Lower lobe of right lung (tissue), 2 donors: ENCODE results near the gene MIDN. TPM values are rescaled to one million over a fixed set of nuclear protein-coding genes. Genes with fewer than 3 reads are reported as not detected.
A peak's percentile ranks its signal among the peaks of the same experiment; 100 is the strongest.

Experiments used
- ATAC-seq, 2 donors: fragments of 200-7000 bp; cut with Tn5 transposase; one replicate each; pipeline ENCODE4 v1.9.1; 2020 to 2022; ENCODE audit warnings: mild to moderate bottlenecking in 2 of 2, moderate library complexity in 2 of 2
- DNase-seq: peaks from one replicate; pipeline ENCODE4 v3.0.0-alpha.2; 2020
- H3K27ac ChIP-seq: fragments of 200-600 bp; one replicate; pipeline ENCODE4 v1.8.0; 2022
- H3K27me3 ChIP-seq: fragments of 200-600 bp; one replicate; pipeline ENCODE4 v1.8.0; 2022; ENCODE audit warnings: low read depth
- H3K36me3 ChIP-seq: fragments of 200-600 bp; one replicate; pipeline ENCODE4 v1.8.0; 2022; ENCODE audit warnings: mild to moderate bottlenecking
- H3K4me1 ChIP-seq: fragments of 200-600 bp; one replicate; pipeline ENCODE4 v1.8.0; 2022
- H3K4me3 ChIP-seq: fragments of 200-600 bp; one replicate; pipeline ENCODE4 v1.8.0; 2022; ENCODE audit warnings: mild to moderate bottlenecking
- H3K9me3 ChIP-seq: fragments of 200-600 bp; one replicate; pipeline ENCODE4 v1.8.0; 2022
- intact Hi-C: fragments of 100-400 bp; cut with DNase I; formaldehyde crosslinking; loops from one replicate; pipeline ENCODE4 v1.11.0; 2022
- total RNA-seq: library from RNA; stranded (reverse); fragmentation: NEBNext Ultra II Directional; extraction: Animal tissue kit (Norgen Biotek cat#: 25700); gene quantifications from one replicate; pipeline ENCODE4 v1.2.1, GENCODE V29; 2021
- TF ChIP-seq, protein P1 (sequence below): fragments of 200-600 bp; IDR thresholded peaks from one replicate; pipeline ENCODE4 v1.8.0; 2022; ENCODE audit warnings: antibody characterized with exemption, mild to moderate bottlenecking
- donor health status: DM: no; HTN: yes; CAD: no; lungs with severe emphysema.

The MIDN gene
- total RNA-seq, 1 donor from 2014 or later: 76.3 TPM

GRCh38 chr19:1219786-1220476 lies 28.5 kb upstream of the MIDN start:
- intact Hi-C loops: no loop called here
- Histone ChIP-seq H3K9me3 (no peaks in the 10 kb centered on the region), H3K36me3 (peaks cover 52% of the 10 kb centered on the region), H3K4me1 (peaks cover 25% of the 10 kb centered on the region), H3K27ac (no peak overlapping the region), H3K27me3 (no peaks in the 10 kb centered on the region), H3K4me3 (no peak overlapping the region)
- ATAC-seq (no peak), DNase-seq (no peak)
- TF ChIP-seq, protein P1, sequence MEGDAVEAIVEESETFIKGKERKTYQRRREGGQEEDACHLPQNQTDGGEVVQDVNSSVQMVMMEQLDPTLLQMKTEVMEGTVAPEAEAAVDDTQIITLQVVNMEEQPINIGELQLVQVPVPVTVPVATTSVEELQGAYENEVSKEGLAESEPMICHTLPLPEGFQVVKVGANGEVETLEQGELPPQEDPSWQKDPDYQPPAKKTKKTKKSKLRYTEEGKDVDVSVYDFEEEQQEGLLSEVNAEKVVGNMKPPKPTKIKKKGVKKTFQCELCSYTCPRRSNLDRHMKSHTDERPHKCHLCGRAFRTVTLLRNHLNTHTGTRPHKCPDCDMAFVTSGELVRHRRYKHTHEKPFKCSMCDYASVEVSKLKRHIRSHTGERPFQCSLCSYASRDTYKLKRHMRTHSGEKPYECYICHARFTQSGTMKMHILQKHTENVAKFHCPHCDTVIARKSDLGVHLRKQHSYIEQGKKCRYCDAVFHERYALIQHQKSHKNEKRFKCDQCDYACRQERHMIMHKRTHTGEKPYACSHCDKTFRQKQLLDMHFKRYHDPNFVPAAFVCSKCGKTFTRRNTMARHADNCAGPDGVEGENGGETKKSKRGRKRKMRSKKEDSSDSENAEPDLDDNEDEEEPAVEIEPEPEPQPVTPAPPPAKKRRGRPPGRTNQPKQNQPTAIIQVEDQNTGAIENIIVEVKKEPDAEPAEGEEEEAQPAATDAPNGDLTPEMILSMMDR: no peak

- peaks cover 20% of the 10 kb centered on the region for H3K4me1 ChIP-seq
- intact Hi-C loops: no loop called here
- H3K9me3 ChIP-seq: no peaks in the 10 kb centered on the region
- H3K36me3 ChIP-seq: peaks cover 58% of the 10 kb centered on the region
- H3K27ac ChIP-seq: no peak overlapping the region
- DNase-seq (no peak), ATAC-seq (no peak)
- H3K4me3 ChIP-seq: no peak overlapping the region
- TF ChIP-seq, protein P1: no peak
- H3K27me3 ChIP-seq: no peaks in the 10 kb centered on the region
Measured at GRCh38 chr19:1220477-1220930, 27.9 kb upstream of the MIDN start.

- TF ChIP-seq, protein P1: peak; percentile 57
- no peaks in the 10 kb centered on the region for H3K27me3 ChIP-seq
- DNase-seq (no peak), ATAC-seq (peak; percentile 26 to 38)
- no peak overlapping the region for H3K4me3 ChIP-seq
- no peaks in the 10 kb centered on the region for H3K9me3 ChIP-seq
- H3K36me3 ChIP-seq: peaks cover 65% of the 10 kb centered on the region
- H3K4me1 ChIP-seq: peaks cover 12% of the 10 kb centered on the region
- intact Hi-C loops: no loop called here
- no peak overlapping the region for H3K27ac ChIP-seq
Measured at GRCh38 chr19:1220976-1221903, 27.1 kb upstream of the MIDN start.

DNA sequence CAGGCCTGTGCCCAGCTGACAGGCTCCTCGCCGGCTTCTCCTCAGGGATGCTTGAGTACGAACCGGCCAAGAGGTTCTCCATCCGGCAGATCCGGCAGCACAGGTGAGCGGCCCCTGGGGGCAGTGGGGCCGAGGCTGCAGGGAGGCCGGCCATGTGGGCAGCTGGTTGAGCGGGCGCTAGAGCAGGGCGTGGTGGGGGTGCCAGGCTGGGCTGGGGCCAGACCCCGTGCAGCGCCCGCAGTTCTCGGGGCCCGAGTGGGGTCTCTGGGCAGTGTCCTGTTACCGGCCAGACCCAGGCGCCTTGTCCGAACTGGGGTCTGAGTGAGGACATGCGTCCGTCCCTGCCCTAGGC lies 26.5 kb upstream of the MIDN start:
- H3K9me3 ChIP-seq: no peaks in the 10 kb centered on the region
- H3K36me3 ChIP-seq: peaks cover 72% of the 10 kb centered on the region
- DNase-seq (no peak), ATAC-seq (no peak)
- no peak overlapping the region for H3K4me3 ChIP-seq
- peaks cover 11% of the 10 kb centered on the region for H3K4me1 ChIP-seq
- H3K27me3 ChIP-seq: no peaks in the 10 kb centered on the region
- TF ChIP-seq, protein P1: no peak
- intact Hi-C loops: no loop called here
- H3K27ac ChIP-seq: no peak overlapping the region

DNA sequence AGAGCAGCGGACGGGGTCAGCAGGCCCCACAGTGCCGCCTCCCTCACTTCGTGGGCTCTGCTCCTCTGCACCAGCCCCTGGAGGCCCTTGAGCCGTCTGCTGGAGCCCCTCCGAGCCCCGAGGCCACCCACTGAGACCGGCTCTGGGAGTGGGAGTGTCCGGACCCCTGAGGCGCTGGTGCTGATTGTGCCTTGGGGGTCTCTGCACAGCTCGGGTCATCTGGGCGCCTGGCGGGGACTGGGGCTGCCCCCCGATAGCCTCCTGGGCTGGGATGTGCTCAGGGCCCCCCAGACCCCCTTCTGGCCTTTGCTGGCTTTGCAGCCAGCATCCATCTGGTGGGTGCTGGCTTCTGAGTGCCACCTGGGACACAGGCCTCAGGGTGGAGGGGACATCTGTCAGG lies 26.0 kb upstream of the MIDN start:
- intact Hi-C loops: no loop called here
- no peaks in the 10 kb centered on the region for H3K9me3 ChIP-seq
- DNase-seq: no peak
- H3K4me1 ChIP-seq: peaks cover 6% of the 10 kb centered on the region
- no peak overlapping the region for H3K4me3 ChIP-seq
- peaks cover 77% of the 10 kb centered on the region for H3K36me3 ChIP-seq
- no peaks in the 10 kb centered on the region for H3K27me3 ChIP-seq
- no peak overlapping the region for H3K27ac ChIP-seq
- TF ChIP-seq, protein P1: no peak
- ATAC-seq: no peak
